Smooth muscle cell (in vitro differentiated cells): ENCODE measurements around the gene KANSL1. TPM values are rescaled to one million over a fixed set of nuclear protein-coding genes. Genes with fewer than 3 reads are reported as not detected.
A peak's percentile ranks its signal among the peaks of the same experiment; 100 is the strongest.

Experiments
- DNase-seq: peaks from one replicate; lab custom pipeline; 2025; ENCODE audit not compliant: unreplicated experiment; lab: John Stamatoyannopoulos, UW
- H2AFZ ChIP-seq: fragments of 200-600 bp; sonication (generic); 2 replicates; pipeline ENCODE4 v1.6.0; 2016; ENCODE audit warnings: antibody characterized with exemption, low read depth, mild to moderate bottlenecking
- H3F3A ChIP-seq: fragments of 200-600 bp; sonication (generic); 2 replicates; pipeline ENCODE4 v1.6.0; 2017; ENCODE audit warnings: antibody characterized with exemption, low read depth
- H3K27ac ChIP-seq: fragments of 200-600 bp; sonication (generic); 2 replicates; pipeline ENCODE4 v1.5.1; 2016; ENCODE audit warnings: low read depth, mild to moderate bottlenecking
- H3K27me3 ChIP-seq: fragments of 200-600 bp; sonication (generic); 2 replicates; pipeline ENCODE4 v1.6.1; 2016; ENCODE audit warnings: low read depth, mild to moderate bottlenecking
- H3K36me3 ChIP-seq: fragments of 200-600 bp; sonication (generic); 2 replicates; pipeline ENCODE4 v1.5.1; 2016; ENCODE audit warnings: low read depth
- H3K4me1 ChIP-seq: fragments of 200-600 bp; sonication (generic); 2 replicates; pipeline ENCODE4 v1.5.1; 2016; ENCODE audit warnings: low read depth
- H3K4me2 ChIP-seq: fragments of 200-600 bp; sonication (generic); 2 replicates; pipeline ENCODE4 v1.6.0; 2016; ENCODE audit warnings: mild to moderate bottlenecking
- H3K4me3 ChIP-seq: fragments of 200-600 bp; sonication (generic); 2 replicates; pipeline ENCODE4 v1.5.1; 2016; ENCODE audit warnings: mild to moderate bottlenecking
- H3K79me2 ChIP-seq: fragments of 200-600 bp; sonication (generic); 2 replicates; pipeline ENCODE4 v1.6.0; 2016; ENCODE audit warnings: low read depth, mild to moderate bottlenecking
- H3K9ac ChIP-seq: fragments of 200-600 bp; sonication (generic); 2 replicates; pipeline ENCODE4 v1.6.0; 2016; ENCODE audit warnings: low read depth
- H3K9me3 ChIP-seq: fragments of 200-600 bp; sonication (generic); replicated peaks from 2 replicates; pipeline ENCODE4 v1.5.1; 2016; ENCODE audit warnings: low read depth
- H4K20me1 ChIP-seq: fragments of 200-600 bp; sonication (generic); 2 replicates; pipeline ENCODE4 v1.6.0; 2016; ENCODE audit warnings: low read depth
- WGBS: methylation state at CpG from one replicate; pipeline ENCODE4 v1.1.7; 2016; ENCODE audit warnings: low lambda C conversion rate; 5-methylcytosine and 5-hydroxymethylcytosine counted together
- polyA plus RNA-seq: library from polyadenylated mRNA; unstranded; fragments of >200 nt; fragmentation: Nextera tagmentation; extraction: Ambion mirVana; gene quantifications from 2 replicates; pipeline ENCODE4 v1.2.1, GENCODE V29; 2016
- total RNA-seq: library from RNA; depleted of rRNA; stranded (reverse); fragments of >200 nt; gene quantifications from 2 replicates; pipeline ENCODE4 v1.2.3, GENCODE V29; 2014
- TF ChIP-seq, protein P1 (sequence below): fragments of 200-600 bp; sonication (generic); IDR thresholded peaks from 2 replicates; pipeline ENCODE4 v1.5.1; 2017; ENCODE audit warnings: borderline replicate concordance, mild to moderate bottlenecking, antibody characterized with exemption; ENCODE audit not compliant: insufficient read depth, poor library complexity, severe bottlenecking

Gene KANSL1
- total and polyA plus RNA-seq, 2 experiments from 2014 or later, result 16.9 to 69.7 TPM

- peak overlapping the region; percentile 65 for H3K27ac ChIP-seq
- H3K4me2 ChIP-seq, result no peak overlapping the region
- H3K79me2 ChIP-seq, result peaks cover 46% of the 10 kb centered on the region
- DNase-seq, result no peak
- peaks cover 11% of the 10 kb centered on the region for H3K4me1 ChIP-seq
- H3F3A ChIP-seq, result no peaks in the 10 kb centered on the region
- no peaks in the 10 kb centered on the region for H3K27me3 ChIP-seq
- H3K9ac ChIP-seq, result no peak overlapping the region
- no peaks in the 10 kb centered on the region for H3K36me3 ChIP-seq
- no peak overlapping the region for H2AFZ ChIP-seq
- H3K9me3 ChIP-seq, result no peaks in the 10 kb centered on the region
- peaks cover 77% of the 10 kb centered on the region for H4K20me1 ChIP-seq
- TF ChIP-seq, protein P1, sequence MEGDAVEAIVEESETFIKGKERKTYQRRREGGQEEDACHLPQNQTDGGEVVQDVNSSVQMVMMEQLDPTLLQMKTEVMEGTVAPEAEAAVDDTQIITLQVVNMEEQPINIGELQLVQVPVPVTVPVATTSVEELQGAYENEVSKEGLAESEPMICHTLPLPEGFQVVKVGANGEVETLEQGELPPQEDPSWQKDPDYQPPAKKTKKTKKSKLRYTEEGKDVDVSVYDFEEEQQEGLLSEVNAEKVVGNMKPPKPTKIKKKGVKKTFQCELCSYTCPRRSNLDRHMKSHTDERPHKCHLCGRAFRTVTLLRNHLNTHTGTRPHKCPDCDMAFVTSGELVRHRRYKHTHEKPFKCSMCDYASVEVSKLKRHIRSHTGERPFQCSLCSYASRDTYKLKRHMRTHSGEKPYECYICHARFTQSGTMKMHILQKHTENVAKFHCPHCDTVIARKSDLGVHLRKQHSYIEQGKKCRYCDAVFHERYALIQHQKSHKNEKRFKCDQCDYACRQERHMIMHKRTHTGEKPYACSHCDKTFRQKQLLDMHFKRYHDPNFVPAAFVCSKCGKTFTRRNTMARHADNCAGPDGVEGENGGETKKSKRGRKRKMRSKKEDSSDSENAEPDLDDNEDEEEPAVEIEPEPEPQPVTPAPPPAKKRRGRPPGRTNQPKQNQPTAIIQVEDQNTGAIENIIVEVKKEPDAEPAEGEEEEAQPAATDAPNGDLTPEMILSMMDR, result no peak
- 63% methylated on average over 4 of the region's 4 CpGs for whole genome bisulfite sequencing
- no peak overlapping the region for H3K4me3 ChIP-seq
Measured at GRCh38 chr17:46056800-46057304, 136.4 kb downstream of the KANSL1 start.

- H3K27me3 ChIP-seq, result no peaks in the 10 kb centered on the region
- H3K27ac ChIP-seq, result no peak overlapping the region
- H3K4me1 ChIP-seq, result peaks cover 11% of the 10 kb centered on the region
- no peaks in the 10 kb centered on the region for H3F3A ChIP-seq
- TF ChIP-seq, protein P1, result no peak
- H3K4me3 ChIP-seq, result no peak overlapping the region
- no peak overlapping the region for H3K9ac ChIP-seq
- no peak overlapping the region for H3K4me2 ChIP-seq
- no peak for DNase-seq
- no peak overlapping the region for H2AFZ ChIP-seq
- peaks cover 48% of the 10 kb centered on the region for H3K79me2 ChIP-seq
- WGBS, result 79% methylated on average over 8 of the region's 8 CpGs
- no peaks in the 10 kb centered on the region for H3K9me3 ChIP-seq
- peaks cover 77% of the 10 kb centered on the region for H4K20me1 ChIP-seq
- peaks cover 15% of the 10 kb centered on the region for H3K36me3 ChIP-seq
Measured at GRCh38 chr17:46053911-46054534, 139.2 kb downstream of the KANSL1 start.

- Histone ChIP-seq H3K4me1 (no peaks in the 10 kb centered on the region), H3F3A (peaks cover 7% of the 10 kb centered on the region), H3K4me3 (no peak overlapping the region), H3K9me3 (no peaks in the 10 kb centered on the region), H3K9ac (no peak overlapping the region), H4K20me1 (peaks cover 66% of the 10 kb centered on the region), H3K36me3 (peaks cover 15% of the 10 kb centered on the region), H3K79me2 (peaks cover 40% of the 10 kb centered on the region), H3K27me3 (no peaks in the 10 kb centered on the region), H3K4me2 (no peak overlapping the region), H3K27ac (no peak overlapping the region), H2AFZ (no peak overlapping the region)
- WGBS, result 93% methylated on average over 5 of the region's 5 CpGs
- TF ChIP-seq, protein P1, result no peak
- DNase-seq, result no peak
Measured at GRCh38 chr17:46049656-46050055, 143.6 kb downstream of the KANSL1 start.

DNA sequence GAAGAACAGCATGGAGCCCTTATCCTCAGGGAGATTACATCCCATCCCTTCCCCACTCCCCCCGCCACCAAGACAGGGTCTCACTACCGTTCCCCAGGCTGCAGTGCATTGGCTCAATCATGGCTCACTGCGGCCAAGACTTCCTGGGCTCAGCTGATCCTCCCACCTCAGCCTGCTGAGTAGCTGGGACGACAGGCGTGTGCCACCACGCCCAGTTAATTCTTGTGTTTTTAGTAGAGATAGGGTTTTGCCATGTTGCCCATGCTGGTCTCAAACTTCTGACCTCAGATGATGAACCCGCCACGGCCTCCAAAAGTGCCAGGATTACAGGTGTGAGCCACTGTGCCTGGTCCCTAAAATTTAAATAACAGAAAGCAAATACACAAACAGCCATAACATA, 145.4 kb downstream of the KANSL1 start:
- Histone ChIP-seq H3K79me2 (peaks cover 36% of the 10 kb centered on the region), H2AFZ (no peak overlapping the region), H3K27ac (no peak overlapping the region), H3F3A (peaks cover 7% of the 10 kb centered on the region), H4K20me1 (peaks cover 75% of the 10 kb centered on the region), H3K9me3 (no peaks in the 10 kb centered on the region), H3K36me3 (peaks cover 15% of the 10 kb centered on the region), H3K4me1 (no peaks in the 10 kb centered on the region), H3K27me3 (no peaks in the 10 kb centered on the region), H3K4me3 (no peak overlapping the region), H3K9ac (no peak overlapping the region), H3K4me2 (no peak overlapping the region)
- DNase-seq, result no peak
- TF ChIP-seq, protein P1, result no peak
- 97% methylated on average over 8 of the region's 8 CpGs for WGBS
